ENCODE results near the gene FAR2.
"Not testable (repeated sequence)": the region's sequence is repeated elsewhere in the genome, so short reads cannot be mapped to it uniquely, and the experiment has no call there.

Gene FAR2

GRCh38 chr12:29152981-29153630 lies 4.0 kb downstream of the FAR2 start:
- no peak for DNase-seq (ENCODE audit: low read depth)

- no peak for DNase-seq (ENCODE audit: low read depth)
These were observed 6.0 kb downstream of the FAR2 start for GRCh38 chr12:29155079-29155478.

GRCh38 chr12:29157486-29157946 lies 8.4 kb downstream of the FAR2 start:
- no peak for DNase-seq (ENCODE audit: low read depth)

GRCh38 chr12:29158115-29158763 lies 9.2 kb downstream of the FAR2 start:
- no peak for DNase-seq (ENCODE audit: low read depth)

GRCh38 chr12:29159661-29160060 lies 10.6 kb downstream of the FAR2 start:
- no peak for DNase-seq (ENCODE audit: low read depth)

GRCh38 chr12:29160230-29160629 lies 11.2 kb downstream of the FAR2 start:
- no peak for DNase-seq (ENCODE audit: low read depth)

- DNase-seq (ENCODE audit: low read depth) = no peak
These were observed 14.1 kb downstream of the FAR2 start for GRCh38 chr12:29163146-29163545.

GRCh38 chr12:29164477-29165393 lies 15.7 kb downstream of the FAR2 start:
- no peak for DNase-seq (ENCODE audit: low read depth)

GRCh38 chr12:29167445-29167844 lies 18.4 kb downstream of the FAR2 start:
- no peak for DNase-seq (ENCODE audit: low read depth)

GRCh38 chr12:29167988-29168387 lies 18.9 kb downstream of the FAR2 start:
- no peak for DNase-seq (ENCODE audit: low read depth)

GRCh38 chr12:29169978-29170377 lies 20.9 kb downstream of the FAR2 start:
- not testable (repeated sequence) for DNase-seq (ENCODE audit: low read depth)

GRCh38 chr12:29170478-29171084 lies 21.5 kb downstream of the FAR2 start:
- not testable (repeated sequence) for DNase-seq (ENCODE audit: low read depth)

GRCh38 chr12:29171421-29172258 lies 22.6 kb downstream of the FAR2 start:
- DNase-seq (ENCODE audit: low read depth) = no peak

- DNase-seq (ENCODE audit: low read depth) = no peak
These were observed 27.9 kb downstream of the FAR2 start for GRCh38 chr12:29176941-29177340.

- DNase-seq (ENCODE audit: low read depth) = not testable (repeated sequence)
These were observed 33.2 kb downstream of the FAR2 start for GRCh38 chr12:29182247-29182646.

- no peak for DNase-seq (ENCODE audit: low read depth)
These were observed 38.7 kb downstream of the FAR2 start for GRCh38 chr12:29187756-29188155.

- DNase-seq (ENCODE audit: low read depth) = no peak
These were observed 42.3 kb downstream of the FAR2 start for GRCh38 chr12:29191267-29191850.

- DNase-seq (ENCODE audit: low read depth) = no peak
These were observed 49.8 kb downstream of the FAR2 start for GRCh38 chr12:29198901-29199300.

- no peak for DNase-seq (ENCODE audit: low read depth)
These were observed 51.5 kb downstream of the FAR2 start for GRCh38 chr12:29200586-29200985.

GRCh38 chr12:29201296-29201695 lies 52.2 kb downstream of the FAR2 start:
- DNase-seq (ENCODE audit: low read depth) = no peak

GRCh38 chr12:29201746-29202145 lies 52.7 kb downstream of the FAR2 start:
- DNase-seq (ENCODE audit: low read depth) = no peak

Measured in activated T-helper 9 cell treated with anti-CD3 and anti-CD28 coated beads, Interleukin-2, amount 50 U/mL, for 16 hours (primary cell).